ENCODE measurements around the gene PCDH9. TPM values are rescaled to one million over a fixed set of nuclear protein-coding genes. Genes with fewer than 3 reads are reported as not detected.

Gene PCDH9
- total and polyA plus RNA-seq, 2 of the 4 experiments (the other 2 are of a cell fraction): 2.2 to 10.2 TPM

DNA sequence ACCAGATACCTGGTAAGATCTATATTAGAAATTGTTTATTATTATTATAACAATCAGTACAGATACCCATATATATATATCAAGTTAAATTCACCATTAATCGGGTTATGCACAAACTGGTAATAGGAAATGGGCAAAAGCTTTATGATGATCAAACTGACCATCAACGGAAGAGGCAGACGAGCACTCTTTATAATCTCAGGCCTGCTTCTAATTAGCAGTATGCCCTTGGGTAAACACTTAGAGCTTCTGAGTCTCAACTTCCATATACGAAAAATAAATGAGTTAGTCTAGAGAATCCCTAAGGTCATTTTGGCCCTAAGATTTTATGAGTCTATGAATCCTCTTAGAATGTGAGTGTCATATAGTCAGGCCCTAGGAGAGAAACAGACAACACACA is 710.9 kb downstream of the PCDH9 start:
- H4K20me1 ChIP-seq (ENCODE audit: insufficient read depth, low read length): no peaks in the 10 kb centered on the region
- no peak overlapping the region for H4K8ac ChIP-seq (ENCODE audit: low read depth in 2 of 2, low read length in 2 of 2)
- H2BK5ac ChIP-seq (ENCODE audit: low read depth, low read length, poor library complexity, severe bottlenecking): no peak overlapping the region
- no peak overlapping the region for H2AK5ac ChIP-seq (ENCODE audit: low read depth, low read length)
- DNase-seq (no peak), ATAC-seq (ENCODE audit: low read depth) (no peak)
- no peak overlapping the region for H2BK20ac ChIP-seq (ENCODE audit: low read depth, low read length)
- no peak overlapping the region for H3K4ac ChIP-seq (ENCODE audit: low read depth, low read length)
- no peaks in the 10 kb centered on the region for H3K79me1 ChIP-seq (ENCODE audit: low read depth in 1 of 2, low read length in 2 of 2)
- no peak overlapping the region for H3K27ac ChIP-seq (ENCODE audit: insufficient read depth, low read length)
- in situ Hi-C loops (cut with MboI; ENCODE audit: low sequenced_read_pairs): no loop called here
- no peaks in the 10 kb centered on the region for H3K9me1 ChIP-seq (ENCODE audit: insufficient read depth, low read length)
- no peak for TF ChIP-seq RFX5 (IDR thresholded peaks at IDR 0.05; ENCODE audit: low read depth, low read length)
- TF ChIP-seq MAZ (IDR thresholded peaks at IDR 0.05; ENCODE audit: borderline replicate concordance, low read depth, low read length): no peak
- no peak for TF ChIP-seq SMC3 (IDR thresholded peaks at IDR 0.05; ENCODE audit: low read depth, low read length)
- TF ChIP-seq, protein P1, sequence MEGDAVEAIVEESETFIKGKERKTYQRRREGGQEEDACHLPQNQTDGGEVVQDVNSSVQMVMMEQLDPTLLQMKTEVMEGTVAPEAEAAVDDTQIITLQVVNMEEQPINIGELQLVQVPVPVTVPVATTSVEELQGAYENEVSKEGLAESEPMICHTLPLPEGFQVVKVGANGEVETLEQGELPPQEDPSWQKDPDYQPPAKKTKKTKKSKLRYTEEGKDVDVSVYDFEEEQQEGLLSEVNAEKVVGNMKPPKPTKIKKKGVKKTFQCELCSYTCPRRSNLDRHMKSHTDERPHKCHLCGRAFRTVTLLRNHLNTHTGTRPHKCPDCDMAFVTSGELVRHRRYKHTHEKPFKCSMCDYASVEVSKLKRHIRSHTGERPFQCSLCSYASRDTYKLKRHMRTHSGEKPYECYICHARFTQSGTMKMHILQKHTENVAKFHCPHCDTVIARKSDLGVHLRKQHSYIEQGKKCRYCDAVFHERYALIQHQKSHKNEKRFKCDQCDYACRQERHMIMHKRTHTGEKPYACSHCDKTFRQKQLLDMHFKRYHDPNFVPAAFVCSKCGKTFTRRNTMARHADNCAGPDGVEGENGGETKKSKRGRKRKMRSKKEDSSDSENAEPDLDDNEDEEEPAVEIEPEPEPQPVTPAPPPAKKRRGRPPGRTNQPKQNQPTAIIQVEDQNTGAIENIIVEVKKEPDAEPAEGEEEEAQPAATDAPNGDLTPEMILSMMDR (conservative IDR thresholded peaks at IDR 0.05; ENCODE audit: low read depth, low read length): no peak
- TF ChIP-seq MXI1 (IDR thresholded peaks at IDR 0.05; ENCODE audit: borderline replicate concordance, low read depth, low read length): no peak
- TF ChIP-seq FOS (IDR thresholded peaks at IDR 0.05; ENCODE audit: low read depth, low read length): no peak
- no peak for TF ChIP-seq NFE2L2 (IDR thresholded peaks at IDR 0.05; ENCODE audit: low read depth, low read length)
- no peak for TF ChIP-seq POLR2A (IDR thresholded peaks at IDR 0.05; ENCODE audit: low read depth, low read length)
- no peak for TF ChIP-seq RCOR1 (IDR thresholded peaks at IDR 0.05; ENCODE audit: insufficient replicate concordance, low read length)
- TF ChIP-seq MAFK (IDR thresholded peaks at IDR 0.05; ENCODE audit: low read depth, low read length): no peak
- no TSS peak for BruUV-seq (replicated peaks)
- no peak overlapping the region for H3K56ac ChIP-seq (ENCODE audit: extremely low read depth, insufficient read depth, low read length)
- ChIA-PET CTCF (no interaction called here), POLR2A (ENCODE audit: unreplicated experiment) (no interaction called here)
- intact Hi-C loops (cut with micrococcal nuclease): no loop called here
- no peak overlapping the region for H3K14ac ChIP-seq (replicated peaks; ENCODE audit: low read depth, low read length)
- H2BK120ac ChIP-seq (ENCODE audit: low read depth, low read length): no peak overlapping the region
- no peak overlapping the region for H4K5ac ChIP-seq (ENCODE audit: low read depth, low read length)
- H2BK15ac ChIP-seq (ENCODE audit: low read depth, low read length): no peak overlapping the region
- H3K4me2 ChIP-seq (ENCODE audit: low read depth, low read length): no peak overlapping the region
- dilution Hi-C loops (cut with HindIII; ENCODE audit: low sequenced_read_pairs, unreplicated experiment): no loop called here
- no peak overlapping the region for H2AK9ac ChIP-seq (replicated peaks; ENCODE audit: low read depth, low read length, poor library complexity)
- no peaks in the 10 kb centered on the region for H3K27me3 ChIP-seq (ENCODE audit: control insufficient read depth, insufficient read depth, low read length)
- no peak overlapping the region for H4K91ac ChIP-seq (ENCODE audit: insufficient read depth, low read depth, low read length)
- no peaks in the 10 kb centered on the region for H3K36me3 ChIP-seq (ENCODE audit: control insufficient read depth, insufficient read depth, low read length)
- H3K23ac ChIP-seq (ENCODE audit: low read depth, low read length): no peak overlapping the region
- H3K18ac ChIP-seq (ENCODE audit: low read depth, low read length): no peak overlapping the region
- no peak overlapping the region for H2AFZ ChIP-seq (replicated peaks; ENCODE audit: low read length, poor library complexity)
- no peaks in the 10 kb centered on the region for H3K9me3 ChIP-seq (ENCODE audit: control insufficient read depth, insufficient read depth, low read length)
- no CpG with 5 or more reads among the region's 4 CpGs for WGBS, 2 experiments (ENCODE audit: extremely low coverage in 2 of 2, insufficient read length in 1 of 2)
- H3K4me3 ChIP-seq (ENCODE audit: insufficient read depth, low read depth, low read length): no peak overlapping the region
- no peaks in the 10 kb centered on the region for H3K4me1 ChIP-seq (ENCODE audit: control insufficient read depth, insufficient read depth, low read length)
- H3K9ac ChIP-seq (ENCODE audit: low read depth, low read length): no peak overlapping the region

Measured in IMR-90 (cell line).